Esophagus squamous epithelium (tissue), 5 donors: Measurements from ENCODE around the gene ANKRD13D. TPM values are rescaled to one million over a fixed set of nuclear protein-coding genes. Genes with fewer than 3 reads are reported as not detected.

ENCODE experiments used
- DNase-seq: peaks from one replicate; lab custom pipeline; 2025; lab: John Stamatoyannopoulos, UW
- H3K27ac ChIP-seq, 4 donors: fragments of 200-600 bp; sonication (generic); one replicate each; pipeline ENCODE4 v1.5.1; 2016 to 2019; ENCODE audit warnings: mild to moderate bottlenecking in 1 of 4
- H3K27me3 ChIP-seq, 4 donors: fragments of 200-600 bp; sonication (generic); 1 replicate in 3 of 4; 2 replicates in 1 of 4; pipeline versions ENCODE4 v1.5.1 to v1.6.0; 2017 to 2021; ENCODE audit warnings: antibody characterized with exemption in 1 of 4
- H3K36me3 ChIP-seq, 3 donors: fragments of 200-600 bp; sonication (generic); one replicate each; pipeline ENCODE4 v1.5.1; 2016 to 2019
- H3K4me1 ChIP-seq, 3 donors: fragments of 200-600 bp; sonication (generic); one replicate each; pipeline ENCODE4 v1.5.1; 2017 to 2019
- H3K4me3 ChIP-seq, 4 donors: fragments of 200-600 bp; sonication (generic); 1 replicate in 3 of 4; 2 replicates in 1 of 4; pipeline ENCODE4 v1.5.1; 2016 to 2019; ENCODE audit warnings: mild to moderate bottlenecking in 2 of 4, moderate library complexity in 1 of 4
- H3K9me3 ChIP-seq, 3 donors: fragments of 200-600 bp; sonication (generic); one replicate each; pipeline ENCODE4 v1.5.1; 2016 to 2019
- POLR2A ChIP-seq, 4 donors: fragments of 450-650 bp; IDR thresholded peaks; one replicate each; pipeline ENCODE4 v1.6.1; 2017; ENCODE audit warnings: antibody characterized with exemption in 4 of 4, mild to moderate bottlenecking in 4 of 4, moderate library complexity in 3 of 4
- WGBS, 2 donors: methylation state at CpG; one replicate each; pipeline ENCODE4 v1.1.5; 2018; 5-methylcytosine and 5-hydroxymethylcytosine counted together
- intact Hi-C: fragments of 100-400 bp; cut with DNase I; formaldehyde crosslinking; loops from one replicate; pipeline ENCODE4 v1.15.0; 2022
- total RNA-seq, 4 donors: library from RNA; depleted of rRNA; stranded (reverse); fragments of >200 nt; gene quantifications; one replicate each; pipeline ENCODE4 v1.1.0, GENCODE V29; 2016
- TF ChIP-seq, protein P1 (sequence below), 6 experiments: fragments of 450-650 bp in 4 of 6; fragments of 200-600 bp in 2 of 6; sonication (generic) in 2 of 6; IDR thresholded peaks; one replicate each; pipeline ENCODE4 v1.5.1; 2016 to 2019; ENCODE audit warnings: antibody characterized with exemption in 6 of 6, mild to moderate bottlenecking in 4 of 6, moderate library complexity in 4 of 6
- donor health status: DM: yes; HTN: yes; CAD: no.

Gene ANKRD13D
- total RNA-seq, 4 donors from 2014 or later: 27.4 to 50.6 (median 41.6) TPM

DNA sequence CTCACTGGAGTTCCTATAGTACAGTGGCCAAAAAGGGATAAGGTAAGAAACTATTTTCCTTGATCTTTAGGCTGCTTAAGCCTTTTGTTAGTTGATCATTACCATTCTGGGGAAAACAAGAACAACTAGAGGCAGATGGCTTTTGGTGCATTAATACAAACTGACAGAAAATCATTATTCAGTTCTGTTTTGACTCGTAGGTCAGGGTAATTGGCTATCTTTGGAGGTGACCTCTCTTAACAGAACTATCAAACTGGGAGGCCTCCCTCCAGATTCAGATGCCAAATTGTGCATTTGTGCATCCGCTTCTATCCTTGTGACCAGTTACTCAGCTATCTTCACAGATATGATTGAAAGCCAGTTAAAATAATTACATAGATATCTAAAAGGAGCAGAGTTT is 46.1 kb upstream of the ANKRD13D start:
- H3K9me3 ChIP-seq: no peaks in the 10 kb centered on the region
- no peak overlapping the region for H3K4me3 ChIP-seq
- TF ChIP-seq POLR2A (IDR thresholded peaks at IDR 0.05): no peak
- TF ChIP-seq, protein P1, sequence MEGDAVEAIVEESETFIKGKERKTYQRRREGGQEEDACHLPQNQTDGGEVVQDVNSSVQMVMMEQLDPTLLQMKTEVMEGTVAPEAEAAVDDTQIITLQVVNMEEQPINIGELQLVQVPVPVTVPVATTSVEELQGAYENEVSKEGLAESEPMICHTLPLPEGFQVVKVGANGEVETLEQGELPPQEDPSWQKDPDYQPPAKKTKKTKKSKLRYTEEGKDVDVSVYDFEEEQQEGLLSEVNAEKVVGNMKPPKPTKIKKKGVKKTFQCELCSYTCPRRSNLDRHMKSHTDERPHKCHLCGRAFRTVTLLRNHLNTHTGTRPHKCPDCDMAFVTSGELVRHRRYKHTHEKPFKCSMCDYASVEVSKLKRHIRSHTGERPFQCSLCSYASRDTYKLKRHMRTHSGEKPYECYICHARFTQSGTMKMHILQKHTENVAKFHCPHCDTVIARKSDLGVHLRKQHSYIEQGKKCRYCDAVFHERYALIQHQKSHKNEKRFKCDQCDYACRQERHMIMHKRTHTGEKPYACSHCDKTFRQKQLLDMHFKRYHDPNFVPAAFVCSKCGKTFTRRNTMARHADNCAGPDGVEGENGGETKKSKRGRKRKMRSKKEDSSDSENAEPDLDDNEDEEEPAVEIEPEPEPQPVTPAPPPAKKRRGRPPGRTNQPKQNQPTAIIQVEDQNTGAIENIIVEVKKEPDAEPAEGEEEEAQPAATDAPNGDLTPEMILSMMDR (IDR thresholded peaks at IDR 0.05): no peak
- intact Hi-C loops: no loop called here
- 76 to 77% methylated on average over 2 of the region's 2 CpGs for WGBS, 2 donors
- no peaks in the 10 kb centered on the region for H3K27me3 ChIP-seq
- no peak for DNase-seq
- peaks cover 13 to 54% (median 32%) of the 10 kb centered on the region in 3 donors for H3K36me3 ChIP-seq
- H3K4me1 ChIP-seq: peaks cover 10 to 84% (median 51%) of the 10 kb centered on the region in 3 donors
- peak overlapping the region in 2 of 4 donors; percentile 92 to 94 for H3K27ac ChIP-seq

DNA sequence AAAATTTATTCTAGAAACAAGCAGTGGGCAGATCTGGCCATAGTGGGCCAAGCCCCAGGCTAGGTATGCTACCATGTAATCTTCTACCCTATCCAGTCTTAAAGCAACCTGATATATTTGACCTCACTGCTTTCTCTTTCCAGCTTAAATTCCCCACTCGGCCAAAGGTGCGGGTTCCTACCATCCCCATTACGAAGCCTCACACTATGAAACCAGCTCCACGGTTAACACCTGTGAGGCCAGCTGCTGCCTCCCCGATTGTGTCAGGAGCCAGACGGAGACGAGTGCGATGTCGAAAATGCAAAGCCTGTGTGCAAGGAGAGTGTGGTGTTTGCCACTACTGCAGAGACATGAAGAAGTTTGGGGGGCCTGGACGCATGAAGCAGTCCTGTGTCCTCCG is 44.1 kb upstream of the ANKRD13D start:
- H3K4me3 ChIP-seq: no peak overlapping the region
- peak overlapping the region in 2 of 4 donors; percentile 1 to 26 for H3K27ac ChIP-seq
- 96 to 98% methylated on average over 9 to 11 of the region's 11 CpGs for WGBS, 2 donors
- H3K27me3 ChIP-seq: no peaks in the 10 kb centered on the region
- H3K4me1 ChIP-seq: peaks cover 10 to 84% (median 50%) of the 10 kb centered on the region in 3 donors
- H3K9me3 ChIP-seq: no peaks in the 10 kb centered on the region
- no peak for DNase-seq
- intact Hi-C loops: no loop called here
- TF ChIP-seq, protein P1 (IDR thresholded peaks at IDR 0.05): no peak
- TF ChIP-seq POLR2A (IDR thresholded peaks at IDR 0.05): no peak
- peaks cover 25 to 73% (median 50%) of the 10 kb centered on the region in 3 donors for H3K36me3 ChIP-seq

DNA sequence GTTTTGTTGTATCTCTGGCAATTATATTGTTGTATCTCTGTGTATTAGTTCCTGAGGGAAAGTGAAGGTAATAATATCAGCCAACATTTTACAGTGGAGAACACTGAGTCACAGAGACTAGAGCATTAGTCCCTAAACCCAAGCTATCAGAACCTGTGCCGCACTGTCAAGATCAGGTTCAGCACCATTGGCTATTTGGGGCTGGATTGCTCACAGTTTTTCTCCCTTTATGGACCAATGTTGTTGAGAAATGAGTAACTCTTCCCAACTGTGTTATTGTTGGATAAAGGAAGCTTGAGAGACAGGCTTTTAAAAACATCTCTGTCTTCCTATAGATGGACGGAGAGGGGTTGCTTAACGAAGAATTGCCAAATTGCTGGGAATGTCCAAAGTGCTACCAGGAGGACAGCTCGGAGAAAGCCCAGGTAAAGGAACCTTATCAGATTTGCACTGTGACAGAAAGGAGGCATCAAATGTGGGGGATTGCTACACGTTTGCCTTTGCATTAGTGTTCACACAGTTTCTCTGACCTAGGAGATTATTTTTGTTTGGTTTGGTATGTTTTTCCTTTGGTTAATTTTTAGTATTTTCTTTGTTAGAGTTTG is 41.1 kb upstream of the ANKRD13D start:
- Histone ChIP-seq H3K4me1 (peaks cover 7 to 85% (median 40%) of the 10 kb centered on the region in 3 donors), H3K27ac (peak overlapping the region; percentile 71 to 85 (median 79))

DNA sequence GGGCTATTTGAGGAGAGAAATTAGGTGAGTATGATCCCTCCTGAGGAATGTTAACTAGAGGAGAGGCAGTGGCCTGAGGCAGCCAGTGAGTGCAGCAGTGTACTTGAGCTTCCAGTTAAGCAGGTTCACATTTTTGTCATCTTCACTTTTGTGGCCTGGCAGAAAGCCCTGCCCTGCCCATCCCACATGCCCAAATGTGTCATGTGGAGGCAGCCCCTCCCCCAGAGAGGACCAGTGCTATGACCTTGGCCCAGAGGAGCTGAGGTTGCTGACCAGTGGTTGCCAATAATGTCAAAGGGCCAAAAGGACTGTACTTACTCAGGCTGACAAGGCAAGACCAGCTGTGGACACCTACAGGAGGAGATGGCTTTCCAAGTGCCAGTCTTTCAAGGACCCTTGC is 40.5 kb upstream of the ANKRD13D start:
- H3K4me3 ChIP-seq: peak overlapping the region in 1 of 4 donors; percentile 3
- no peak for TF ChIP-seq POLR2A (IDR thresholded peaks at IDR 0.05)
- TF ChIP-seq, protein P1 (IDR thresholded peaks at IDR 0.05): no peak
- peaks cover 13 to 85% (median 40%) of the 10 kb centered on the region in 3 donors for H3K4me1 ChIP-seq
- H3K9me3 ChIP-seq: no peaks in the 10 kb centered on the region
- DNase-seq: no peak
- intact Hi-C loops: no loop called here
- H3K27ac ChIP-seq: peak overlapping the region; percentile 71 to 85 (median 79)
- H3K36me3 ChIP-seq: peaks cover 56 to 98% (median 64%) of the 10 kb centered on the region in 3 donors
- no peaks in the 10 kb centered on the region for H3K27me3 ChIP-seq

More for the DNA sequence above, 41.1 kb upstream of the ANKRD13D start:
- Histone ChIP-seq H3K36me3 (peaks cover 52 to 98% (median 67%) of the 10 kb centered on the region in 3 donors), H3K27me3 (no peaks in the 10 kb centered on the region), H3K4me3 (peak overlapping the region in 1 of 4 donors; percentile 3), H3K9me3 (no peaks in the 10 kb centered on the region)
- 59 to 64% methylated on average over 5 of the region's 5 CpGs for WGBS, 2 donors
- no peak for DNase-seq
- intact Hi-C loops: no loop called here
- TF ChIP-seq, protein P1 (IDR thresholded peaks at IDR 0.05): no peak
- no peak for TF ChIP-seq POLR2A (IDR thresholded peaks at IDR 0.05)
